UCSD-AML1 (cell line): ENCODE data around the gene LZTS3.
A peak's percentile ranks its signal among the peaks of the same experiment; 100 is the strongest.
"Not testable (repeated sequence)": the region's sequence is repeated elsewhere in the genome, so short reads cannot be mapped to it uniquely, and the experiment has no call there.

ENCODE experiments used
- DNase-seq: peaks from one replicate; lab custom pipeline; 2025; ENCODE audit not compliant: unreplicated experiment; lab: John Stamatoyannopoulos, UW

LZTS3 gene

DNA sequence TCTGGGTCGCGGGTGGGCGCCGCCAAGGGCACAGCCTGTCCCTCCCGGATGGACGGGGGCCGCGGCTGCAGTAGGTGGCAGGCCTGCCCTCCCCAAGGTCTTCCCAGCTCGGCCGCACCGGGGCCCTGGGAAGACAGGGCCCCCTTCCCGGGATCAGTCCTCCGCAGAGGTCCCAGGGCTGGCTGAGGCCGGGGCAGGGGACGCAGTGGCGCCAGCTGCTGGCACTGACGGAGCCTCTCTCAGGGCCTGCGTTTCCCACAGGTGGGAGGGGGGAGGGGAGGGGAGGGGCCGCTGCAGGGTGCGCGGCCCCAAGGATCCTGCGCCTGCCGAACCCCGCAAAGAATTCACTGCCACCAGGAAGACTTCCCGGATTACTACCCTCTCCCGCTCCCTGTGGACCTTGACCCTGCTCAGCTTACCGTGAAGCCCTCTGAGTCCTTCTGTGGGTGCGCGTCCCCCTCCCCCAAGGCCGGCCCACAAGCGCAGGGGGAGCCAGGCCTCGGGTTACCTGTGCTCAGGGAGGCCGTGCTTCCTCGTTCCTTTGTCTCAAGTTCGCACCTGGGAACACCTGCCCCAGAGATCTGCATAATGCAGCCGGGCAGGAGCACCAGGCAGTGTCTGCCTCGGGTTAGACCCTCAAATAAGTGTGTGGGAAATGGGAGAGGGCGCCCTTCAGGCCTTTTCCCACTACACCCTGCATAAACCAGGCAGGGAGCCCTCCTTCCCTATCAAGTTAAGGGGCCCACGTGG lies 5.1 kb downstream of the LZTS3 start:
- no peak for DNase-seq

- no peak for DNase-seq
Observed at GRCh38 chr20:3167738-3168078, 5.6 kb downstream of the LZTS3 start.

- no peak for DNase-seq
Observed at GRCh38 chr20:3166913-3167342, 6.4 kb downstream of the LZTS3 start.

DNA sequence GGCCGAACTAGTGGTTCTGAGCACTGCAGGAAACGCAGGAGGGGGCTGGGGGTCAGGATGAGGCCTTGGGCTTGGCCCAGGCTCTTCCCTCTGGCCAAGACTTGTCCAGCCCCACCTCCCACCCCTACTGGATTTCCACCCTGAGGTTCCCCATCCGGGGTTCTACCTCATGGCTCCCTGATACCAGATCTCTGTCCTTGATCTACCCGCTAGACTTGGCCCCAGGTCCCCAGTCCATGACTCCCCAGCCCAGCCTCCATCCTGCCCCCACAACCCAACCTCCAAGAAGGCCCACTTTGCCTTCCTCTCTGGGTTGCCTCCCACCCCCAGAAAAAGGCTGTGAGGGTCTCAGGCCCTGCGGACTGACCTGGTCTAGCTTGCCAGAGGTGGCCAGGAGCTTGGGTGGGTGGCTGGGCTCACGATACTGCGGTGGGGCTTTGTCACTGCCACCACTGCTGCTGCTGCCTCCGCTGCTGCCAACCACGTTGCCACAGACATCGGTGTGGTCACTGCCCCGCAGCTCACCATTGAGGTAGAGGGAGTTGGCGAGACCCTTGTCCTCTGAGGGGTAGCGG lies 6.9 kb downstream of the LZTS3 start:
- DNase-seq = no peak

GRCh38 chr20:3165473-3166337 lies 7.6 kb downstream of the LZTS3 start:
- peak; percentile 41 for DNase-seq

DNA sequence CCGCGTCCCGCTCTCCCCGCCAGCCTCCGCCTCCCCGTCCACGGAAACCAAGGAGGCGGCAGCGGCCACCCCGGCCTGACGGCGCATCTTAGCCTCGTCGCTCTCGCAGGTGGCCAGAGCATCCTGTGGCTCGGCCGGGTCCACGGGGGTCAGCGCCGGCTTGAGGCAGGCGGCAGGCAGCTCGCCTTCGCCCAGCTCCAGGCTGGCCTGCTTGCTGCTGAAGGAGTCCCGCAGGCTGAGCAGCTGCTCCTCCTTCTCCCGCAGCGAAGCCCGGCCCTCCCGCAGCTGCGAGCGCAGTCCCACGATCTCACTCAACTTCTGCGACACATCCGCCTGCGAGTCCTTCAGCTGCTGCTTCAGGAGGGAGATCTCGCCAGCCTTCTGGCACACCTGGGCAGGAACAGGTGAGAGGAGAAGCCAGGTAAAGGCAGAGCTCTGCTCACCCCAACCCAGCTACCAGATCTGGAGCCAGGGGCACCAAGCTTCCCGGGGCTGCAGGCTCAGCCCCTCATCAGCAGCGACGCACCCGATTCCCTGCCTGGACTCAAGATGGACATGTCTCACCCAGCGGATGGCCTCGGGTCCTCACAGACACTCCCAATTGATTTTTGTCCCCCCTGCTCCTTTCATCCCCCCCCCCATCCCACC lies 8.5 kb downstream of the LZTS3 start:
- no peak for DNase-seq

DNA sequence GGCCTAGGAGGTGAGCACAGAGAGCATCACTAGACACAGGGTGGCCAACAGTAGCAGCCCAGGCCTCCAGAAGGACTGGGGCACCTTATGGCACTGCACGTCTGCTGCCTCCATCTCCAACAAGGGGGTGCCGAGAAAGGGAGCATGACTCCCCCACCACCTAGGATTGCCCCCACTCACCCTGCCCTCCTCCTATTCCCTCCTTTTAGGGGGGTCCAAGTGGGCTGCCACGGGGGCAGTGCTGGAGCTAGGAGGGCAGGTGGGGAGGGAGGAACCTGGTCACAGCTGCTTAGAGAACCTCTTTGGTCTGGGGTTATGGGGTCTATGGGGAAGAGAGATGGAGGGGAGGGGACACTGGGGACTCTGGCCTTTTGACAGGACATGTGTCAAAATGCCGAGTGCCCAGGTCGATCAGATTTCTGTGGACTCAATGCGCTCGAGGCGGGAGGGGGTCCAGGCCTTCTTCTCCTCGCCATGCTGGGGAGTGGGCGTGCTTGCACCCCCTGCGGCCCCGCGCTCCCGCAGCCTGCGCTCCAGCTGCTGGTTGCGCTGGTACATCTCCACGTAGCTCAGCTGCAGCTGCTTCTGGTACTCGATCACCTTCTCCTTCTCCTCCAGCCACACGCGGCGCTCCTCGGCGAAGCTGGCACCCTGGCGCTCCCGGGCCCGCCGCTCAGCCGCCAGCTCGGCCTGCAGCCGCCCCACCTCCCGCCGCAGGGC lies 9.1 kb downstream of the LZTS3 start:
- no peak for DNase-seq

DNA sequence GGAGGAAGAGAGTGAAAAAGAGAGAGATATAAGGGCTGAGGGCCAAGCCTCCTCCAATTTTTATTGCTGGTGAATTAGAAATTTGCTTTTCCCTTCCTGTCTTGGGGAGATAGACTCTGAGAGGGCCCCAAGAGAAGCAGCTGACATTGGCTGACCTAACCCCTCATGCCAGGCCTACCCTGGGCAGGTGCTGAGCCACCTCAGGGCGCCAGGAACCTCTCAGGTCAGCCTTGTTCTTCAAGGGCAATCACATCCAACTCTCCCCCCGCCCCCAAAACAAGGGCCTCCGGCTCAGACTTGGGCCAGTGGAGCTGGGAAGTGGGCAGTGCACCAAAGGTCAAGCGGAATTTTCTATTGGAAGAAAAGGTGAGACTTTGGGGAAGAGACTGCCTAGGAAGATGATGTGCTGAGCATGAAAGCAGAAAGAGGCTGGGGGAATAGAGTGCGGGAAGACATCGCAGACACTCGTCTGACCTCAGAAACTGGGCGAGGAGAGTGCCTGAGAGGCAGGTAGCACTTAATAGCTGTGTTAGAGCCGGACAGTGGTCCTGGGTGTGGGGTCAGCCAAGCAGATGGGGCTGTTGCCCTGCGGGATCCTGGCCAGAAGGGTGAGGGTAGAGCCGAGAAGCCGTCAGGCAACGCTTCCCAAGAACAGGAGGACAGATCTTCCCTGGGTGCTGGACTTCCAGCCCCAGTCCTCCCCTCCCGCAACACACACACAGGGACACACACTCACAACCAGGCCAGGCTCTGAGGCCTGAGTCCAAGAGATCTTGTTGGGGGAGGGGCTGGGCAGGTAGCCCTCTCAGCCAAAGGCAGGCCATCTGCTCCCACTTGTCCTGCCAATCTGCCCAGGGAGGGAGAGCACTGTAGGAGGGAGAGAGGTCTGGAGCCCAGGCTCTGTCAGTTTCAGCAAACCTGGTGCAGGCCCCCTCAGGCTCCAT lies 10.0 kb downstream of the LZTS3 start:
- no peak for DNase-seq

DNA sequence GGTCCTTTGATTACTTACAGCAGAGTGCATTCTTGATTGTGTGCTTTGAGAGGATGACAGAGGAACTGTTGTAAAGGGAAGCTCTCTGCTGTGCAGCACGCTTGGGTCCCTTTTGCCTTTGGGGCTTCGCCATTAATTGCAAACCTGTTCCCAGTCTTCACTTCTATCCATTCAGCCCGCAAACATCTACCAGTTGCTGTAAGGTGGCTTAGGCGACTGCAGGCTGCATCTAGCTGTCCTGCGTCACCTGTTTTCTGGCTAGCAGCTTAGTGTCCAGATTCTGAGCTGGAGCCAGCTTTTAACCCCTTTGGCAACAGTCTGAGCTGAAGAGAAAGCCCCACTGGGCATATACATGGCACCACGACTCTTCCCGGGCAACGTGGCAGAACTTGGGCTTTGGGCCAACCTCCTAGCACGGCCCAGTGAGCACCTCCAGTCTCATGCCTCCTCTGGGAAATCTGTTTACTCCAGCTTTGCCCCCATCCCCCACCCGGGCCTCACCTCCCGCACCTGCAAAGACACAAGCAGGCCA lies 11.2 kb downstream of the LZTS3 start:
- DNase-seq = no peak

GRCh38 chr20:3161316-3162079 lies 11.9 kb downstream of the LZTS3 start:
- DNase-seq = no peak

DNA sequence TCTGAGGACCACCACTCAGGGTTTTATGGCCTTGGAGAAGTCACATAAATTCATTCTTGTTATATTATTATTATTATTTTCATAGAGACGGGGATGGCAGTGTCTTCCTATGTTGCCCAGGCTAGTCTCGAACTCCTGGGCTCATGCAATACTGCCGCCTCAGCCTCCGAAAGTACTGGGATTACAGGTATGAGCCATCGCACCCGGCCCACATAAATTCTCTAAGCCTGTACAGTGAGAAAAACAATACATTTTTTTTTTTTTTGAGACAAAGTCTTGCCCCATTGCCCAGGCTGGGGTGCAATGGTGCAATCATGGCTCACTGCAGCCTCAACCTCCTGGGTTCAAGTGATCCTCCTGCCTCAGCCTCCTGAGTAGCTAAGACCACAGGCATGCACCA lies 12.9 kb downstream of the LZTS3 start:
- no peak for DNase-seq

- DNase-seq = no peak
Observed at GRCh38 chr20:3158968-3159431, 14.3 kb downstream of the LZTS3 start.

DNA sequence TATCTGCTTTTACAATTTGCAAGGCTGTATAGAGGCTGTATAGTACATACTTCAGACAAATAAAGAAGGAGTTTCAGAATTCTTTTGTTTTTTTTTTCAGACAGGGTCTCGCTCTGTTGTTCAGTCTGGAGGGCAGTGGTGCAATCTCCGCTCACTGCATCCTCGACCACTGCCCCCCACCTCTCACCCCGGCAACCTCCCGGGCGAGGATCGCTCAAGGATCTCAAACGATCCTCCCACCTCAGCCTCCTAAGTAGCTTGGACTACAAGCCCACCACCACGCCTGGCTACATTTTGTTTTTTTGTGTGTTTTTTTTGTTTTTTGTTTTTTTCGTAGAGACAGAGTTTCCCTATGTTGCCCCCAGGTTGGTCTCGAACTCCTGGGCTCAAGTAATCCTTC lies 15.5 kb downstream of the LZTS3 start:
- no peak for DNase-seq

DNA sequence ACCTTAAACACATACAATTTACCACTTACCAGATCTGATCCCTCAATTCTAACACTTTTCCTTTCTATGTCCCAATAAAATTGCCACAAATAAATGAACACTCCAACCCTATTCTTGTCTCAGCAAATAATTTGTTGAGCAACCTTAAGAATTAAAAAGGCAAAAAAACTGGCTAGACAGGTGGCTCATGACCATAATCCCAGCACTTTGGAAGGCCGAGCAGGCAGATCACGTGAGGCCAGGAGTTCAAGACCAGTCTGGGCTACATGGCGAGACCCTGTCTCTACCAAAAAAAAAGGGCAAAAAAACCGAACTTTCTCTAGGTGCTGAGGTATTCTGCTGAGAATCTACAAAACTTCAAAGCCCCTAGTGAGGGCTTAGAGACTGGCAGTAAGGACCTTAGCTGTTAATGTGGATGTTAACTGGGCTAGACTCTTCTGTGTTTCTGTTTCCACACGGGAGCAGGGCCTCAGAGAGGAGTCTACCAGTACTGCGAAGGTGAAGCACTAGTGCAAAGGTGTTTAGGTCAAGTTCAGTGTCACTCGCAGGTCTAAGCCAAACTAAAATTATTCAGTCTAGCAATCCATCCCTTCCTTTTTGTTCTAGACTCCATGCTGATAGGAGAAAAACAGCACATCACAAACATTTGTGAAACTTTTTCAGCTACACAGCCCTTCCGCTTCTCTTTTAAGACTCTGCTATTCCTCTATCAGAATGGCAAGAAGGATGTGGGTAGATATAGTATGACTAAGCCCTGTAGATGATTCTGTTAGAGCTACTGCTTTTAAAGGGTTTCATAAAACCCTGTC lies 16.3 kb downstream of the LZTS3 start:
- DNase-seq = no peak

DNA sequence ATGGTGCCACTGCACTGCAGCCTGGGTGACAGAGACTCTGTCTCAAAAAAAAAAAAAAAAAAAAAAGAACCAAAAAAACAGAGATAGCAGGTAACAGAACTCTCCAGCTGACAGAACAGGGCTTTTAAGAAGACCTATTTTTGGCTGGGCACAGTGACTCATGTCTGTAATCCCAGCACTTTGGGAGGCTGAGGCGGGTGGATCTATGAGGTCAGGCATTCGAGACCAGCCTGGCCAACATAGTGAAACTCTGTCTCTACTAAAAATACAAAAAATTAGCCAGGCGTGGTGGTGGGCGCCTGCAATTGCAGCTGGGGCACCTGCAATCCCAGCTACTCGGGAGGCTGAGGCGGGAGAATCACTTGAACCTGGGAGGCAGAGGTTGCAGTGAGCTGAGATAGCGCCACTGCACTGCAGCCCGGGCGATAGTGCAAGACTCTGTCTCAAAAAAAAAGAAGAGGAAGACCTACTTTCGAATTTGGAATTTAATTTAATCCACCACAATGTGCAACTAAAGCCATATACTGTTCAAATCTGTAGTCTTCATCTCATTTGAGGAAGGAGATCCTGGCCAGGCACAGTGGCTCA lies 21.2 kb downstream of the LZTS3 start:
- DNase-seq = not testable (repeated sequence)

GRCh38 chr20:3150908-3151307 lies 22.4 kb downstream of the LZTS3 start:
- no peak for DNase-seq

- no peak for DNase-seq
Observed at GRCh38 chr20:3146732-3147341, 26.5 kb downstream of the LZTS3 start.
